HL-60 (cell line): ENCODE measurements around the gene AHRR.
A peak's percentile ranks its signal among the peaks of the same experiment; 100 is the strongest.

Source experiments
- DNase-seq, 2 experiments: peaks; one replicate each; pipeline ENCODE4 v3.0.0-alpha.2; 2010 to 2020; ENCODE audit warnings: low read depth in 1 of 2, low spot score in 1 of 2
- H3K27ac ChIP-seq: fragments of 250-450 bp; sonication (Bioruptor Pico); replicated peaks from 2 replicates; pipeline ENCODE4 v1.5.1; 2020; ENCODE audit warnings: mild to moderate bottlenecking, moderate library complexity
- H3K27me3 ChIP-seq: fragments of 250-450 bp; sonication (Bioruptor Pico); 2 replicates; pipeline ENCODE4 v1.5.1; 2021; ENCODE audit warnings: mild to moderate bottlenecking, moderate library complexity; ENCODE audit not compliant: insufficient read depth, poor library complexity, severe bottlenecking
- H3K4me3 ChIP-seq: replicated peaks from 2 replicates; pipeline ENCODE4 v1.5.1; 2011; ENCODE audit warnings: mild to moderate bottlenecking, control low read depth, low read length; ENCODE audit not compliant: insufficient read depth
- CTCF ChIP-seq: IDR thresholded peaks from one replicate; pipeline ENCODE4 v1.5.1; 2011; ENCODE audit warnings: low read length, control low read depth, inconsistent platforms; ENCODE audit not compliant: insufficient read depth
- GABPA ChIP-seq: IDR thresholded peaks from 2 replicates; pipeline ENCODE4 v1.6.1; 2012; ENCODE audit warnings: low read depth
- POLR2AphosphoS5 ChIP-seq: IDR thresholded peaks from 2 replicates; pipeline ENCODE4 v1.6.1; 2012; ENCODE audit warnings: low read depth
- REST ChIP-seq: IDR thresholded peaks from 2 replicates; pipeline ENCODE4 v1.6.1; 2012; ENCODE audit warnings: low read depth; ENCODE audit not compliant: insufficient replicate concordance
- SPI1 ChIP-seq: IDR thresholded peaks from 2 replicates; pipeline ENCODE4 v1.6.1; 2012; ENCODE audit warnings: low read depth, mild to moderate bottlenecking, borderline replicate concordance

AHRR gene

GRCh38 chr5:348726-349125 lies 27.2 kb downstream of the AHRR start:
- H3K27me3 ChIP-seq = no peaks in the 10 kb centered on the region
- H3K27ac ChIP-seq = peak overlapping the region; percentile 14; the same call in 1 of the 2 replicates
- H3K4me3 ChIP-seq = no peak overlapping the region
- DNase-seq = no peak
- TF ChIP-seq REST (no peak), CTCF (no peak), SPI1 (no peak), GABPA (no peak), POLR2AphosphoS5 (no peak)

GRCh38 chr5:350355-350754 lies 28.8 kb downstream of the AHRR start:
- Histone ChIP-seq H3K27ac (no peak overlapping the region), H3K27me3 (no peaks in the 10 kb centered on the region), H3K4me3 (no peak overlapping the region)
- no peak for DNase-seq
- no peak for TF ChIP-seq GABPA
- TF ChIP-seq REST = no peak
- TF ChIP-seq CTCF = no peak
- TF ChIP-seq SPI1 = no peak
- no peak for TF ChIP-seq POLR2AphosphoS5

- no peaks in the 10 kb centered on the region for H3K27me3 ChIP-seq
- TF ChIP-seq SPI1 (no peak), REST (no peak), GABPA (no peak)
- no peak for DNase-seq
- no peak overlapping the region for H3K4me3 ChIP-seq
- peak overlapping the region; percentile 40 for H3K27ac ChIP-seq
These were observed 29.8 kb downstream of the AHRR start for GRCh38 chr5:351084-351920.
